WTC11 (cell line): Measurements from ENCODE around the gene PPP1R12B. TPM values are rescaled to one million over a fixed set of nuclear protein-coding genes. Genes with fewer than 3 reads are reported as not detected.

Experiments
- AFF4 ChIP-seq: sonication (generic); formaldehyde crosslinking; IDR thresholded peaks from 2 replicates; pipeline ENCODE4 v1.8.1; 2023; ENCODE audit warnings: mild to moderate bottlenecking, missing genetic modification reagents, borderline replicate concordance
- AR ChIP-seq: fragments of 250-450 bp; sonication (Bioruptor Pico); IDR thresholded peaks from 2 replicates; pipeline ENCODE4 v1.9.0; 2021; ENCODE audit warnings: mild to moderate bottlenecking
- ARID4B ChIP-seq: sonication (generic); formaldehyde crosslinking; IDR thresholded peaks from 2 replicates; pipeline ENCODE4 v1.8.0; 2023; ENCODE audit warnings: missing genetic modification reagents, mild to moderate bottlenecking, borderline replicate concordance
- ATF3 ChIP-seq: sonication (generic); formaldehyde crosslinking; conservative IDR thresholded peaks from 2 replicates; pipeline ENCODE4 v1.8.1; 2022; ENCODE audit warnings: mild to moderate bottlenecking, missing genetic modification reagents
- CBFB ChIP-seq: sonication (generic); formaldehyde crosslinking; IDR thresholded peaks from 2 replicates; pipeline ENCODE4 v1.8.1; 2022; ENCODE audit warnings: mild to moderate bottlenecking, low read depth, missing genetic modification reagents
- CREB1 ChIP-seq: sonication (generic); formaldehyde crosslinking; IDR thresholded peaks from 2 replicates; pipeline ENCODE4 v1.8.0; 2023; ENCODE audit warnings: mild to moderate bottlenecking, missing genetic modification reagents
- FOXJ3 ChIP-seq: sonication (generic); formaldehyde crosslinking; IDR thresholded peaks from 2 replicates; pipeline ENCODE4 v1.9.0; 2021; ENCODE audit warnings: missing genetic modification reagents, mild to moderate bottlenecking, borderline replicate concordance
- GRHL2 ChIP-seq: fragments of 250-450 bp; sonication (Bioruptor Pico); IDR thresholded peaks from 2 replicates; pipeline ENCODE4 v1.8.0; 2022; ENCODE audit warnings: mild to moderate bottlenecking, moderate library complexity; ENCODE audit not compliant: insufficient replicate concordance, severe bottlenecking
- GTF2I ChIP-seq: fragments of 250-450 bp; sonication (Bioruptor Pico); conservative IDR thresholded peaks from 2 replicates; pipeline ENCODE4 v1.4.0; 2021; ENCODE audit warnings: mild to moderate bottlenecking
- JAZF1 ChIP-seq: fragments of 250-450 bp; sonication (Bioruptor Pico); IDR thresholded peaks from 2 replicates; pipeline ENCODE4 v1.9.0; 2021; ENCODE audit warnings: moderate library complexity, mild to moderate bottlenecking, inconsistent platforms
- MXD4 ChIP-seq: fragments of 250-450 bp; sonication (Bioruptor Pico); IDR thresholded peaks from 2 replicates; pipeline ENCODE4 v1.8.0; 2021; ENCODE audit warnings: mild to moderate bottlenecking, moderate library complexity, borderline replicate concordance
- NR3C1 ChIP-seq: sonication (generic); formaldehyde crosslinking; conservative IDR thresholded peaks from 2 replicates; pipeline ENCODE4 v1.8.1; 2023; ENCODE audit warnings: low read depth, mild to moderate bottlenecking, missing genetic modification reagents
- ZMAT4 ChIP-seq: fragments of 250-450 bp; sonication (Bioruptor Pico); IDR thresholded peaks from 2 replicates; pipeline ENCODE4 v1.9.0; 2021; ENCODE audit warnings: mild to moderate bottlenecking
- ZNF263 ChIP-seq: sonication (generic); formaldehyde crosslinking; IDR thresholded peaks from 2 replicates; pipeline ENCODE4 v1.8.1; 2022; ENCODE audit warnings: low read depth, mild to moderate bottlenecking, moderate library complexity, missing genetic modification reagents
- total RNA-seq: library from RNA; stranded (reverse); gene quantifications from 3 replicates; pipeline ENCODE4 v1.2.3, GENCODE V29; 2021
- TF ChIP-seq, protein P1 (sequence below): fragments of 250-450 bp; sonication (Bioruptor Pico); IDR thresholded peaks from 2 replicates; pipeline ENCODE4 v1.9.0; 2021; ENCODE audit warnings: moderate library complexity, mild to moderate bottlenecking, inconsistent platforms, borderline replicate concordance
- TF ChIP-seq, protein P2 (sequence below): fragments of 250-450 bp; sonication (Bioruptor Pico); conservative IDR thresholded peaks from 2 replicates; pipeline ENCODE4 v1.9.0; 2021; ENCODE audit warnings: mild to moderate bottlenecking
- TF ChIP-seq, protein P3 (sequence below): fragments of 250-450 bp; sonication (Bioruptor Pico); IDR thresholded peaks from 2 replicates; pipeline ENCODE4 v1.8.0; 2021; ENCODE audit warnings: mild to moderate bottlenecking
- TF ChIP-seq, protein P4 (sequence below): sonication (generic); formaldehyde crosslinking; conservative IDR thresholded peaks from 2 replicates; pipeline ENCODE4 v1.8.1; 2023; ENCODE audit warnings: mild to moderate bottlenecking, low read depth, missing genetic modification reagents, moderate library complexity

The PPP1R12B gene
- total RNA-seq, 1 experiment from 2014 or later = 19.2 TPM

- TF ChIP-seq AR (CRISPR knock-in tag) (no peak), ZMAT4 (no peak), FOXJ3 (no peak), AFF4 (CRISPR knock-in tag) (no peak), GRHL2 (no peak), ZNF263 (no peak), MXD4 (CRISPR knock-in tag) (no peak), GTF2I (CRISPR knock-in tag) (no peak), CREB1 (CRISPR knock-in tag) (no peak), ATF3 (CRISPR knock-in tag) (no peak), JAZF1 (CRISPR knock-in tag) (no peak), NR3C1 (no peak), ARID4B (CRISPR knock-in tag) (peak; percentile 86; the same call in 1 of the 2 replicates), CBFB (CRISPR knock-in tag) (no peak)
- TF ChIP-seq, protein P1, sequence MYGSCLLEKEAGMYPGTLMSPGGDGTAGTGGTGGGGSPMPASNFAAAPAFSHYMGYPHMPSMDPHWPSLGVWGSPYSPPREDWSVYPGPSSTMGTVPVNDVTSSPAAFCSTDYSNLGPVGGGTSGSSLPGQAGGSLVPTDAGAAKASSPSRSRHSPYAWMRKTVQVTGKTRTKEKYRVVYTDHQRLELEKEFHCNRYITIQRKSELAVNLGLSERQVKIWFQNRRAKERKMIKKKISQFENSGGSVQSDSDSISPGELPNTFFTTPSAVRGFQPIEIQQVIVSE = no peak
- TF ChIP-seq, protein P2, sequence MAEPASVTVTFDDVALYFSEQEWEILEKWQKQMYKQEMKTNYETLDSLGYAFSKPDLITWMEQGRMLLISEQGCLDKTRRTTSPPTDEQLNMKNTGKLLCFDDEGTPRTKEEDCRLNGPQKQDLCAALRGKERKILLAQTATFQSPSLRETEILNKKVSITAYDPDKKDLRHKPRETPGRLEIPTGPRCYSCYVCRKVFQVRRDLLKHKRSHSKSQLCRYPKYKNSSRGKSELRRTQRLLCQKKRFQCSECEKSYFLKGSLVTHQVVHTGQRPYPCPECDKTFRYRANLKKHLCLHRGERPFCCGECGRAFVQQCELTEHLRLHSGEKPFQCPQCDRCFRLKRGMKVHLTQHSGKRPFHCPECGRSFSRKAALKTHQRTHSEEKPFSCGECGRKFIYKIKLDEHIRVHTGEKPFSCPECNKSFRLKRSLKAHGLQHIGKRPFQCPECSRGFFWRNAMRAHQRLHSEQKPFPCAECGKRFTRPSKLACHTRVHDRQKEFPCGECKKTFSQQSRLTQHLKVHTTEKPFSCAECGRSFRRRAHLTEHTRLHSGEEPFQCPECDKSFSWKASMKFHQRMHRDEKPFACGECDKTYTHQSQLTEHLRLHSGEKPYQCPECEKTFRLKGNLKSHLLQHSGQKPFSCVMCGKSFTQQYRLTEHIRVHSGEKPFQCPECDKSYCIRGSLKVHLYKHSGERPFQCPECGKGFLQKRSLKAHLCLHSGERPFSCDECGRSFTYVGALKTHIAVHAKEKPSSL (CRISPR knock-in tag) = no peak
- TF ChIP-seq, protein P3, sequence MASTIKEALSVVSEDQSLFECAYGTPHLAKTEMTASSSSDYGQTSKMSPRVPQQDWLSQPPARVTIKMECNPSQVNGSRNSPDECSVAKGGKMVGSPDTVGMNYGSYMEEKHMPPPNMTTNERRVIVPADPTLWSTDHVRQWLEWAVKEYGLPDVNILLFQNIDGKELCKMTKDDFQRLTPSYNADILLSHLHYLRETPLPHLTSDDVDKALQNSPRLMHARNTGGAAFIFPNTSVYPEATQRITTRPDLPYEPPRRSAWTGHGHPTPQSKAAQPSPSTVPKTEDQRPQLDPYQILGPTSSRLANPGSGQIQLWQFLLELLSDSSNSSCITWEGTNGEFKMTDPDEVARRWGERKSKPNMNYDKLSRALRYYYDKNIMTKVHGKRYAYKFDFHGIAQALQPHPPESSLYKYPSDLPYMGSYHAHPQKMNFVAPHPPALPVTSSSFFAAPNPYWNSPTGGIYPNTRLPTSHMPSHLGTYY (CRISPR knock-in tag) = no peak
- TF ChIP-seq, protein P4, sequence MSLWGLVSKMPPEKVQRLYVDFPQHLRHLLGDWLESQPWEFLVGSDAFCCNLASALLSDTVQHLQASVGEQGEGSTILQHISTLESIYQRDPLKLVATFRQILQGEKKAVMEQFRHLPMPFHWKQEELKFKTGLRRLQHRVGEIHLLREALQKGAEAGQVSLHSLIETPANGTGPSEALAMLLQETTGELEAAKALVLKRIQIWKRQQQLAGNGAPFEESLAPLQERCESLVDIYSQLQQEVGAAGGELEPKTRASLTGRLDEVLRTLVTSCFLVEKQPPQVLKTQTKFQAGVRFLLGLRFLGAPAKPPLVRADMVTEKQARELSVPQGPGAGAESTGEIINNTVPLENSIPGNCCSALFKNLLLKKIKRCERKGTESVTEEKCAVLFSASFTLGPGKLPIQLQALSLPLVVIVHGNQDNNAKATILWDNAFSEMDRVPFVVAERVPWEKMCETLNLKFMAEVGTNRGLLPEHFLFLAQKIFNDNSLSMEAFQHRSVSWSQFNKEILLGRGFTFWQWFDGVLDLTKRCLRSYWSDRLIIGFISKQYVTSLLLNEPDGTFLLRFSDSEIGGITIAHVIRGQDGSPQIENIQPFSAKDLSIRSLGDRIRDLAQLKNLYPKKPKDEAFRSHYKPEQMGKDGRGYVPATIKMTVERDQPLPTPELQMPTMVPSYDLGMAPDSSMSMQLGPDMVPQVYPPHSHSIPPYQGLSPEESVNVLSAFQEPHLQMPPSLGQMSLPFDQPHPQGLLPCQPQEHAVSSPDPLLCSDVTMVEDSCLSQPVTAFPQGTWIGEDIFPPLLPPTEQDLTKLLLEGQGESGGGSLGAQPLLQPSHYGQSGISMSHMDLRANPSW (CRISPR knock-in tag) = no peak
Observed at GRCh38 chr1:202348509-202349205, at the start of gene PPP1R12B (continued).
